Measurements from ENCODE around the gene ZNF148.

Gene ZNF148

DNA sequence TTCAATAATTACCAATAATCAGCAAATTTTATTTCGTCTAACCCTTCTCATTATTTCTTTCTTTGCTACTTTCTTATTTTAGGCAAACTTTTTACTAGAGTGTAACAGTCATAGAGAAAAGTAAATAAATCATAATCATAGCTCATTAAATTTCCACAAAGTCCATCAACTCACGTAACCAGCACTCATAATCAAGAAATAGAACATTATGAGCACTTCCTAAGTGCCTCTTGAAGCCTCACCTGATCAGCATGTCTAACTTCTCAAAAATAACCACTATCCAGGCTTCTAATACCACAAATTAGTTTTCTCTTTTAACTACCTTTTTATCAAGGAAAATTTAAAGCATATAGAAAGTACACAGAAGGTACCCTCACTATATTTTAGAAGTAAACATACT is 124.2 kb downstream of the ZNF148 start:
- H3K4me3 ChIP-seq (ENCODE audit: low read depth, low read length): no peak overlapping the region
- TF ChIP-seq, protein P1, sequence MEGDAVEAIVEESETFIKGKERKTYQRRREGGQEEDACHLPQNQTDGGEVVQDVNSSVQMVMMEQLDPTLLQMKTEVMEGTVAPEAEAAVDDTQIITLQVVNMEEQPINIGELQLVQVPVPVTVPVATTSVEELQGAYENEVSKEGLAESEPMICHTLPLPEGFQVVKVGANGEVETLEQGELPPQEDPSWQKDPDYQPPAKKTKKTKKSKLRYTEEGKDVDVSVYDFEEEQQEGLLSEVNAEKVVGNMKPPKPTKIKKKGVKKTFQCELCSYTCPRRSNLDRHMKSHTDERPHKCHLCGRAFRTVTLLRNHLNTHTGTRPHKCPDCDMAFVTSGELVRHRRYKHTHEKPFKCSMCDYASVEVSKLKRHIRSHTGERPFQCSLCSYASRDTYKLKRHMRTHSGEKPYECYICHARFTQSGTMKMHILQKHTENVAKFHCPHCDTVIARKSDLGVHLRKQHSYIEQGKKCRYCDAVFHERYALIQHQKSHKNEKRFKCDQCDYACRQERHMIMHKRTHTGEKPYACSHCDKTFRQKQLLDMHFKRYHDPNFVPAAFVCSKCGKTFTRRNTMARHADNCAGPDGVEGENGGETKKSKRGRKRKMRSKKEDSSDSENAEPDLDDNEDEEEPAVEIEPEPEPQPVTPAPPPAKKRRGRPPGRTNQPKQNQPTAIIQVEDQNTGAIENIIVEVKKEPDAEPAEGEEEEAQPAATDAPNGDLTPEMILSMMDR (conservative IDR thresholded peaks at IDR 0.05; ENCODE audit: low read depth, low read length): no peak
- DNase-seq (ENCODE audit: low read depth): no peak

- TF ChIP-seq, protein P1 (conservative IDR thresholded peaks at IDR 0.05; ENCODE audit: low read depth, low read length): no peak
- H3K4me3 ChIP-seq (ENCODE audit: low read depth, low read length): no peak overlapping the region
- no peak for DNase-seq (ENCODE audit: low read depth)
Measured at GRCh38 chr3:125246237-125246636, 128.9 kb downstream of the ZNF148 start.

GRCh38 chr3:125245521-125245920 is 129.6 kb downstream of the ZNF148 start:
- TF ChIP-seq, protein P1 (conservative IDR thresholded peaks at IDR 0.05; ENCODE audit: low read depth, low read length): no peak
- H3K4me3 ChIP-seq (ENCODE audit: low read depth, low read length): no peak overlapping the region
- peak; percentile 25 for DNase-seq (ENCODE audit: low read depth)

- DNase-seq (ENCODE audit: low read depth): peak; percentile 51
- TF ChIP-seq, protein P1 (conservative IDR thresholded peaks at IDR 0.05; ENCODE audit: low read depth, low read length): no peak
Measured at GRCh38 chr3:125240496-125240895, 134.6 kb downstream of the ZNF148 start.

DNA sequence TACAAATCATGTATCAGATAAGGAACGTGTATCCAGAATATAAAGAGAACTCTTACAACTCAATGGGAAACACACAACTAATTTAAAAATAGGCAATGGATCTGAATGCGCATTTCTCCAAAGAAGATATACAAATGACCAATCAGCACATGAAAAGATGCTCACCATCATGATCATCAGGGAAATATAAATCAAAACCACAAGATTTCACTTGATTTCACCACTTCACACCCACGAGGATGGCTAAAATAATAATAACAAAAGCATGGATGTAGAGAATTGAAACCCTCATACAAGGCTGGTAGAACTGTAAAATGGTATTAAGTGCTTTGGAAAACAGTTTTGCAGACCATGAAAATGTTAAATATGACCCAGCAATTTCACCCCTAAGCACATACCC is 135.9 kb downstream of the ZNF148 start:
- no peak overlapping the region for H3K4me3 ChIP-seq (ENCODE audit: low read depth, low read length)
- no peak for DNase-seq (ENCODE audit: low read depth)
- TF ChIP-seq, protein P1 (conservative IDR thresholded peaks at IDR 0.05; ENCODE audit: low read depth, low read length): no peak

More at GRCh38 chr3:125240496-125240895, 134.6 kb downstream of the ZNF148 start:
- no peak overlapping the region for H3K4me3 ChIP-seq (ENCODE audit: low read depth, low read length)

- H3K4me3 ChIP-seq (ENCODE audit: low read depth, low read length): no peak overlapping the region
- TF ChIP-seq, protein P1 (conservative IDR thresholded peaks at IDR 0.05; ENCODE audit: low read depth, low read length): no peak
Measured at GRCh38 chr3:125238759-125239158, 136.4 kb downstream of the ZNF148 start.

GRCh38 chr3:125236331-125236903 is 138.7 kb downstream of the ZNF148 start:
- H3K4me3 ChIP-seq (ENCODE audit: low read depth, low read length): no peak overlapping the region
- TF ChIP-seq, protein P1 (conservative IDR thresholded peaks at IDR 0.05; ENCODE audit: low read depth, low read length): no peak
- DNase-seq (ENCODE audit: low read depth): peak; percentile 26

More at GRCh38 chr3:125238759-125239158, 136.4 kb downstream of the ZNF148 start:
- no peak for DNase-seq (ENCODE audit: low read depth)
